ENCODE data around the gene PSMD14. TPM values are rescaled to one million over a fixed set of nuclear protein-coding genes. Genes with fewer than 3 reads are reported as not detected.

PSMD14 gene
- total RNA-seq, 1 donor from 2014 or later, result 52.6 TPM

DNA sequence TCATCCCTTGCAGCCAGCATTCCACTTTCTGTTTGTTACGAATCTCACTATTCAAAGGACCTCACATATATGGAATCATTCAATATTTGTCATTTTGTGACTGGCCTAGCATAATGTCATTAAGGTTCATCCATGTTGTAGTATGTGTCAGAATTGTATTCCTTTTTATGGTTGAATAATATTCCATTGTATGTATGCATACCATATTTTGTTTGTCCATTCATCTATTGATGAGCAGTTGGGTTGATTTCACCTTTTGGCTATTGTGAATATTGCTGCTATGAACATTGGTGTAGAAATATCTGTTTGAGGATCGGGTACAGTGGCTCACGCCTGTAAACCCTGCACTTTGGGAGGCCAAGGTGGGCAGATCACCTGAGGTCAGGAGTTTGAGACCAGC lies 35.0 kb downstream of the PSMD14 start:
- peaks cover 9% of the 10 kb centered on the region for H3K36me3 Mint-ChIP-seq (ENCODE audit: low read depth, unreplicated experiment)
- H3K27ac Mint-ChIP-seq (ENCODE audit: unreplicated experiment), result no peak overlapping the region
- H3K27me3 Mint-ChIP-seq (ENCODE audit: unreplicated experiment), result peaks cover 2% of the 10 kb centered on the region
- TF ChIP-seq, protein P1, sequence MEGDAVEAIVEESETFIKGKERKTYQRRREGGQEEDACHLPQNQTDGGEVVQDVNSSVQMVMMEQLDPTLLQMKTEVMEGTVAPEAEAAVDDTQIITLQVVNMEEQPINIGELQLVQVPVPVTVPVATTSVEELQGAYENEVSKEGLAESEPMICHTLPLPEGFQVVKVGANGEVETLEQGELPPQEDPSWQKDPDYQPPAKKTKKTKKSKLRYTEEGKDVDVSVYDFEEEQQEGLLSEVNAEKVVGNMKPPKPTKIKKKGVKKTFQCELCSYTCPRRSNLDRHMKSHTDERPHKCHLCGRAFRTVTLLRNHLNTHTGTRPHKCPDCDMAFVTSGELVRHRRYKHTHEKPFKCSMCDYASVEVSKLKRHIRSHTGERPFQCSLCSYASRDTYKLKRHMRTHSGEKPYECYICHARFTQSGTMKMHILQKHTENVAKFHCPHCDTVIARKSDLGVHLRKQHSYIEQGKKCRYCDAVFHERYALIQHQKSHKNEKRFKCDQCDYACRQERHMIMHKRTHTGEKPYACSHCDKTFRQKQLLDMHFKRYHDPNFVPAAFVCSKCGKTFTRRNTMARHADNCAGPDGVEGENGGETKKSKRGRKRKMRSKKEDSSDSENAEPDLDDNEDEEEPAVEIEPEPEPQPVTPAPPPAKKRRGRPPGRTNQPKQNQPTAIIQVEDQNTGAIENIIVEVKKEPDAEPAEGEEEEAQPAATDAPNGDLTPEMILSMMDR (IDR thresholded peaks at IDR 0.05; ENCODE audit: unreplicated experiment), result no peak
- H3K4me3 Mint-ChIP-seq (ENCODE audit: unreplicated experiment), result no peak overlapping the region
- no peak for DNase-seq (ENCODE audit: low spot score)
- H3K9me3 Mint-ChIP-seq (ENCODE audit: unreplicated experiment), result no peaks in the 10 kb centered on the region
- H3K4me1 Mint-ChIP-seq (ENCODE audit: unreplicated experiment), result no peaks in the 10 kb centered on the region

DNA sequence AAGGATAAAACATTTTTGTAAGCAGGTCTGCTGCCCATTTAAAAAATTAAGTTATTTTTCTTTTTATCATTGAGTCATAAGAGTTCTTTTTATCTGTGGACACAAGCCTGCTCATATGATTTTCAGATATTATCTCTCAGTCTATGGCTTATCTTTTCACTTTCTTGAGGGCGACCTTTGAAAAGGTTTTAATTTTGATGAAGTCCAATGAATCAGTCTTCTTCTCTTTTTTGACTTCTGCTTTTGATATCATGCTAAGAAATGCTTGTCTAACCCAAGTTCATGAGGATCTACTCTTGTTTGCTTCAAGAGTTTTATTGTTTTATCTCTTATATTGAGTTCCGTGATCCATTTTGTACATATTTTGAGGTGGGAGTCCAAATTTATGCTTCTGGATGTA lies 36.5 kb downstream of the PSMD14 start:
- no peak for DNase-seq (ENCODE audit: low spot score)
- H3K4me3 Mint-ChIP-seq (ENCODE audit: unreplicated experiment), result no peak overlapping the region
- peaks cover 9% of the 10 kb centered on the region for H3K36me3 Mint-ChIP-seq (ENCODE audit: low read depth, unreplicated experiment)
- H3K27ac Mint-ChIP-seq (ENCODE audit: unreplicated experiment), result no peak overlapping the region
- no peaks in the 10 kb centered on the region for H3K4me1 Mint-ChIP-seq (ENCODE audit: unreplicated experiment)
- H3K9me3 Mint-ChIP-seq (ENCODE audit: unreplicated experiment), result no peaks in the 10 kb centered on the region
- peaks cover 2% of the 10 kb centered on the region for H3K27me3 Mint-ChIP-seq (ENCODE audit: unreplicated experiment)
- TF ChIP-seq, protein P1 (IDR thresholded peaks at IDR 0.05; ENCODE audit: unreplicated experiment), result no peak

DNA sequence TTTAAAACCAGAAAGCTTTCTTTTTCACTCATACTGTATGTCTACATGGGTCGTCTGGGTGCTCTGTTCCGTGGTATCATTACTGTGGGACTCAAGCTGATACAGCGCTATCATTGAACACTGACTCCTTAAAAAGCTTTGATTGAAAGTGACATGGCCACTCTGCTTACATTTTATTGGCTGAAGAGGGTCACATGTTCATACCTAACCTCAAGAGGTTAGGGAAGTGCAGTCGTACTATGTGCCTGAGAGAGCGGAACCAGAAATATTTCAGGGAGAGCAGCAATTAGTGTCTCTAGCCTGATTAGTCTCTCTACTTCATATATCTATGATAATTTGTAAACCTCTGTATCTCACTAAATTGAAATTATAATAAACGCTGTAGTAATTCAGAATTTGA lies 43.5 kb downstream of the PSMD14 start:
- Mint-ChIP-seq H3K36me3 (ENCODE audit: low read depth, unreplicated experiment) (no peaks in the 10 kb centered on the region), H3K4me1 (ENCODE audit: unreplicated experiment) (no peaks in the 10 kb centered on the region), H3K4me3 (ENCODE audit: unreplicated experiment) (no peak overlapping the region), H3K27me3 (ENCODE audit: unreplicated experiment) (no peaks in the 10 kb centered on the region), H3K9me3 (ENCODE audit: unreplicated experiment) (no peaks in the 10 kb centered on the region), H3K27ac (ENCODE audit: unreplicated experiment) (no peak overlapping the region)
- TF ChIP-seq, protein P1 (IDR thresholded peaks at IDR 0.05; ENCODE audit: unreplicated experiment), result no peak
- DNase-seq (ENCODE audit: low spot score), result no peak

DNA sequence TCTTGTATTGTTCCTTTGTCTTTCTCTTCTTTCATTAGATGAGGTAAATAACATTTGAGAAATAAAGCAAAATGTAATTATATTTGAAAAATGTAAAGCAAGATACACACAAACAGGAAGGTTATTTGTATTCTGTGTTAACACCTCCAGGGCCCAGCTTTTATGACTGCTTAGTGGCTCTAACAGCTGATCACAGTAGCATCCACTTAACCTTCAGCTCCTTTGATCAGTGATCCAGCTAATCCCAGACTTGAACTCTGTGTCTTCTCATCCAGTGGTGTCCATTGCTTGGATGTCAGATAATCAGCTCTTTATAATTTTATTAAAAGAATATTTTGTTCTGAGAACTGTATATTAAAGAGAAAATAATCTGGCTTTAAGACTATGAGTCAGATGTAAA lies 44.5 kb downstream of the PSMD14 start:
- Mint-ChIP-seq H3K9me3 (ENCODE audit: unreplicated experiment) (no peaks in the 10 kb centered on the region), H3K27ac (ENCODE audit: unreplicated experiment) (no peak overlapping the region), H3K36me3 (ENCODE audit: low read depth, unreplicated experiment) (no peaks in the 10 kb centered on the region), H3K4me1 (ENCODE audit: unreplicated experiment) (no peaks in the 10 kb centered on the region), H3K27me3 (ENCODE audit: unreplicated experiment) (no peaks in the 10 kb centered on the region), H3K4me3 (ENCODE audit: unreplicated experiment) (no peak overlapping the region)
- no peak for DNase-seq (ENCODE audit: low spot score)
- TF ChIP-seq, protein P1 (IDR thresholded peaks at IDR 0.05; ENCODE audit: unreplicated experiment), result no peak

DNA sequence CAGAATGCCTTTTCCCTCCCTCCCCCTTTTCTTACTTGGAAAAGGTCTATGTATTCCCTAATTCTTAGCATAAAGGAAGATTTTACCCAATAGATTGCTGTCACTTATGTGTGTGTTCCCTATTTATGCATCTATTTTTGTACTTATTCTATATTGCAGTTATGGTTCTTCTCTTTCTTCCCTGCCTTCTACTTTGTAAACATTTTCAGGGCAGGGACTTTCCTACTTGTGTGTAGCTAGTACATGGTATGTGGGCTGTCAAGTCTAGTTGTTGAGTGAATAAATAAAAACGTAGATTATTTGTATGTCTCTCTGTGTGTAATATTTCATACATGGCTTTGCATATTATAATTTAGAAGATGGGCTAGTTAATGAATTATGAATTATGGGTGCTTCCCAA lies 45.3 kb downstream of the PSMD14 start:
- H3K27ac Mint-ChIP-seq (ENCODE audit: unreplicated experiment), result peak overlapping the region; percentile 7
- TF ChIP-seq, protein P1 (IDR thresholded peaks at IDR 0.05; ENCODE audit: unreplicated experiment), result no peak
- no peak for DNase-seq (ENCODE audit: low spot score)
- H3K36me3 Mint-ChIP-seq (ENCODE audit: low read depth, unreplicated experiment), result no peaks in the 10 kb centered on the region
- no peaks in the 10 kb centered on the region for H3K9me3 Mint-ChIP-seq (ENCODE audit: unreplicated experiment)
- H3K27me3 Mint-ChIP-seq (ENCODE audit: unreplicated experiment), result no peaks in the 10 kb centered on the region
- H3K4me3 Mint-ChIP-seq (ENCODE audit: unreplicated experiment), result no peak overlapping the region
- no peaks in the 10 kb centered on the region for H3K4me1 Mint-ChIP-seq (ENCODE audit: unreplicated experiment)
